ENCODE data around the gene ATP6V0E2. TPM values are rescaled to one million over a fixed set of nuclear protein-coding genes. Genes with fewer than 3 reads are reported as not detected.

ATP6V0E2 gene
- 19.6 TPM for total RNA-seq
- long read RNA-seq, transcript ATP6V0E2-203 (4 exons, 2,722 nt): major isoform, 47 of 59 reads
- long read RNA-seq, partial matches to known transcripts: 4 of 59 reads
- long read RNA-seq, other reads (novel, unspliced or antisense): 6 of 59 reads

- DNase-seq: peak; percentile 97
- TF ChIP-seq, protein P1, sequence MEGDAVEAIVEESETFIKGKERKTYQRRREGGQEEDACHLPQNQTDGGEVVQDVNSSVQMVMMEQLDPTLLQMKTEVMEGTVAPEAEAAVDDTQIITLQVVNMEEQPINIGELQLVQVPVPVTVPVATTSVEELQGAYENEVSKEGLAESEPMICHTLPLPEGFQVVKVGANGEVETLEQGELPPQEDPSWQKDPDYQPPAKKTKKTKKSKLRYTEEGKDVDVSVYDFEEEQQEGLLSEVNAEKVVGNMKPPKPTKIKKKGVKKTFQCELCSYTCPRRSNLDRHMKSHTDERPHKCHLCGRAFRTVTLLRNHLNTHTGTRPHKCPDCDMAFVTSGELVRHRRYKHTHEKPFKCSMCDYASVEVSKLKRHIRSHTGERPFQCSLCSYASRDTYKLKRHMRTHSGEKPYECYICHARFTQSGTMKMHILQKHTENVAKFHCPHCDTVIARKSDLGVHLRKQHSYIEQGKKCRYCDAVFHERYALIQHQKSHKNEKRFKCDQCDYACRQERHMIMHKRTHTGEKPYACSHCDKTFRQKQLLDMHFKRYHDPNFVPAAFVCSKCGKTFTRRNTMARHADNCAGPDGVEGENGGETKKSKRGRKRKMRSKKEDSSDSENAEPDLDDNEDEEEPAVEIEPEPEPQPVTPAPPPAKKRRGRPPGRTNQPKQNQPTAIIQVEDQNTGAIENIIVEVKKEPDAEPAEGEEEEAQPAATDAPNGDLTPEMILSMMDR (IDR thresholded peaks at IDR 0.05): no peak
- Histone ChIP-seq H3K27me3 (no peaks in the 10 kb centered on the region), H3K36me3 (no peaks in the 10 kb centered on the region), H3K4me1 (peaks cover 14% of the 10 kb centered on the region), H3K9me3 (no peaks in the 10 kb centered on the region), H3K4me3 (peak within 1 kb of the TSS; percentile 87), H3K27ac (peak within 1 kb of the TSS; percentile 70)
- intact Hi-C loops (cut with DNase I): loop anchor here (10.0 kb wide), 1 partner anchor 59 kb away; no protein-coding TSS in a partner anchor
- ATAC-seq: peak; percentile 97
Observed at GRCh38 chr7:149873074-149873969, at the start of gene ATP6V0E2. Gene ATP6V0E2 (plus strand): TSS chr7:149873969. CDS start chr7:149874066, 97 bp downstream.

GRCh38 chr7:149824301-149824741 lies 49.4 kb upstream of the ATP6V0E2 start:
- no peaks in the 10 kb centered on the region for H3K4me1 ChIP-seq
- H3K9me3 ChIP-seq: no peaks in the 10 kb centered on the region
- no peak overlapping the region for H3K27ac ChIP-seq
- ATAC-seq (no peak), DNase-seq (peak; percentile 58)
- H3K4me3 ChIP-seq: no peak overlapping the region
- no peaks in the 10 kb centered on the region for H3K36me3 ChIP-seq
- H3K27me3 ChIP-seq: no peaks in the 10 kb centered on the region
- TF ChIP-seq, protein P1 (IDR thresholded peaks at IDR 0.05): no peak
- intact Hi-C loops (cut with DNase I): no loop called here

DNA sequence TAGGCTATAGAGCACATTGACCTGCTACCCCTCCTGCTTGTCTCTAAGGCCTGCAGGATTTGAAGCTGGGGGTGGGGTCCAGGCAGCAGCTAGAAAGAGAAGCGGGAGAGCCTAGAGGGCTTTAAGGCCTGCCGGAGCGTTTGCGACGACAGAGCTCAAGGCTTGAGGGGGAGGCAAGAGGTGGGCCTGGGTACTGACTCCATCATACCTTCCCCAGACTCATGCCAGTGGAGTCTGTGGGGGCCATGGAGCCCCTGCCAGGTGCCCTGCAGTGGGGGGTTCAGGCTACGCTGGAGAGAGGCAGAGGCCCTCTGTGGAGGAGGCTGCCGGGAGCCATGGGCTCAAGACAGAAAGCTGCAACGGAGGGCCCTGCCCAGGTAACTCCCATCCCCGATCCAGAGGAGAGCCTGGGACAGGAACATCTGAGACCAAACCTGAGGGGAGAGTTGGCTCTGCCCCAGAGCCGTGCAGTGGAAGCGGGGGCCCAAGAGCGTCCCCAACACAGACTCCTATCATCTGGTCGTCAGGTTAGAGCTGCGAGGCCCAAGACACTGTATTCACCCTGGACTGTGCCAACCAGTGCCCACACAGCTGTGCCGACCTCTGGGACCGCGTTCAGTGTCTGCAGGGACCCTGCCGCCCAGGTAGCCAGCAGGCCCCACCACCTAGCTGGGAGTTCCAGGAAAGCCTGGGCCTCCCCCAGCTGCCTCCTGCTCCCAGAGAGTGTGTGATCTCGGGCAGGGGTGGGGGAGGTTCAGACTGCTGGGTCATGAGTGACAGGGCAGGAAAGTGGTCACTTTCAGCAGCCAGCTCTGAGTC lies 48.8 kb upstream of the ATP6V0E2 start:
- Histone ChIP-seq H3K9me3 (no peaks in the 10 kb centered on the region), H3K36me3 (no peaks in the 10 kb centered on the region), H3K27me3 (no peaks in the 10 kb centered on the region), H3K27ac (no peak overlapping the region), H3K4me1 (no peaks in the 10 kb centered on the region), H3K4me3 (no peak overlapping the region)
- intact Hi-C loops (cut with DNase I): no loop called here
- DNase-seq (peak; percentile 54), ATAC-seq (no peak)
- TF ChIP-seq, protein P1 (IDR thresholded peaks at IDR 0.05): no peak

DNA sequence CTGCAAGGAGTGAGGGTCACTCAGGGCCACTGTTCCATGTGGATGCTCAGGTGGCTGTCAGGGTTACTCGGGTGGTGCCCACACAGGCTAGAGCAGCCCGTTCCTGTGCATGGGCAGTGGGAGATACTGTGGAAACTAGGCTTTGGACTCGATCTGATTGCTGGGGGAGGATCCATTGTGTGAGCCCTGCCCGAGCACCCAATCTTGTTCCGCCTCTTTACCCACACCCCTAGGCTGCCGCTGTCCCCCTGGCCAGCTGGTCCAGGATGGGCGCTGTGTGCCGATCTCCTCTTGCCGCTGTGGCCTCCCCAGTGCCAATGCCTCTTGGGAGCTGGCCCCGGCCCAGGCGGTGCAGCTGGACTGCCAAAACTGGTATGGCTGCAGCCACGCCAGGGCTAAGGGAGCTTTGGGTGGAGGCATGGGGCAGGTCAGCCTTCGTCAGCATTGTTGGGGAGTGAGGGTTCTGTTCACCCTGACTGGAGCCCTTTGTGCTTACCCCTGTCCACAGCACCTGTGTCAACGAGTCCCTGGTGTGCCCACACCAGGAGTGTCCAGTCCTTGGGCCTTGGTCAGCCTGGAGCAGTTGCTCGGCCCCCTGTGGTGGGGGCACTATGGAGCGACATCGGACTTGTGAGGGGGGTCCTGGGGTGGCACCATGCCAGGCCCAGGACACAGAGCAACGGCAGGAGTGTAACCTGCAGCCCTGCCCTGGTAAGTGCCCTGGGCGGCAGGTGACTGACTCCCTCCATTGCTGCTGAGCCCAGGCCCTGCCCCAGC lies 48.0 kb upstream of the ATP6V0E2 start:
- no peaks in the 10 kb centered on the region for H3K9me3 ChIP-seq
- no peak overlapping the region for H3K27ac ChIP-seq
- intact Hi-C loops (cut with DNase I): no loop called here
- TF ChIP-seq, protein P1 (IDR thresholded peaks at IDR 0.05): no peak
- ATAC-seq (no peak), DNase-seq (peak; percentile 59)
- H3K27me3 ChIP-seq: no peaks in the 10 kb centered on the region
- no peak overlapping the region for H3K4me3 ChIP-seq
- no peaks in the 10 kb centered on the region for H3K4me1 ChIP-seq
- H3K36me3 ChIP-seq: no peaks in the 10 kb centered on the region
